GM18858 (cell line): ENCODE data around the gene CTNNBIP1.

ENCODE experiments used
- ATAC-seq: cut with Tn5 transposase; IDR thresholded peaks from one replicate; pipeline ENCODE4 v1.9.1; 2021; ENCODE audit not compliant: unreplicated experiment

The CTNNBIP1 gene

GRCh38 chr1:9881838-9882249, 28.2 kb downstream of the CTNNBIP1 start:
- no peak for ATAC-seq

GRCh38 chr1:9878404-9878803, 31.7 kb downstream of the CTNNBIP1 start:
- no peak for ATAC-seq

- ATAC-seq = no peak
Observed at GRCh38 chr1:9877962-9878361, 32.1 kb downstream of the CTNNBIP1 start.

GRCh38 chr1:9875636-9876000, 34.5 kb downstream of the CTNNBIP1 start:
- no peak for ATAC-seq

GRCh38 chr1:9874959-9875635, 35.0 kb downstream of the CTNNBIP1 start:
- no peak for ATAC-seq

GRCh38 chr1:9874412-9874811, 35.7 kb downstream of the CTNNBIP1 start:
- no peak for ATAC-seq

- ATAC-seq = no peak
Observed at GRCh38 chr1:9873992-9874391, 36.1 kb downstream of the CTNNBIP1 start.

- ATAC-seq = no peak
Observed at GRCh38 chr1:9873385-9873784, 36.7 kb downstream of the CTNNBIP1 start.

GRCh38 chr1:9872430-9873165, 37.5 kb downstream of the CTNNBIP1 start:
- no peak for ATAC-seq

- ATAC-seq = no peak
Observed at GRCh38 chr1:9871707-9872425, 38.2 kb downstream of the CTNNBIP1 start.

- no peak for ATAC-seq
Observed at GRCh38 chr1:9871021-9871420, 39.0 kb downstream of the CTNNBIP1 start.

GRCh38 chr1:9870572-9870971, 39.5 kb downstream of the CTNNBIP1 start:
- ATAC-seq = no peak

GRCh38 chr1:9869831-9870251, 40.2 kb downstream of the CTNNBIP1 start:
- ATAC-seq = no peak

GRCh38 chr1:9868244-9868590, 41.9 kb downstream of the CTNNBIP1 start:
- ATAC-seq = no peak

GRCh38 chr1:9867408-9868243, 42.4 kb downstream of the CTNNBIP1 start:
- ATAC-seq = no peak

- ATAC-seq = no peak
Observed at GRCh38 chr1:9866836-9867235, 43.2 kb downstream of the CTNNBIP1 start.

- ATAC-seq = no peak
Observed at GRCh38 chr1:9865724-9866123, 44.3 kb downstream of the CTNNBIP1 start.

- no peak for ATAC-seq
Observed at GRCh38 chr1:9863371-9863770, 46.7 kb downstream of the CTNNBIP1 start.

GRCh38 chr1:9861360-9861759, 48.7 kb downstream of the CTNNBIP1 start:
- no peak for ATAC-seq

- ATAC-seq = no peak
Observed at GRCh38 chr1:9860887-9861286, 49.2 kb downstream of the CTNNBIP1 start.
